ENCODE data around the gene METTL14.
"Not testable (repeated sequence)": the region's sequence is repeated elsewhere in the genome, so short reads cannot be mapped to it uniquely, and the experiment has no call there.

METTL14 gene

GRCh38 chr4:118684873-118685811 is at the start of gene METTL14:
Gene METTL14 (plus strand): TSS chr4:118685392. CDS start chr4:118685535, 143 bp downstream.
- peak; percentile 91 for DNase-seq

- not testable (repeated sequence) for DNase-seq
These were observed 49.1 kb upstream of the METTL14 start for GRCh38 chr4:118636126-118636525.

GRCh38 chr4:118664665-118665064 is 20.5 kb upstream of the METTL14 start:
- DNase-seq = not testable (repeated sequence)

- peak; percentile 76 for DNase-seq
These were observed 16.0 kb upstream of the METTL14 start for GRCh38 chr4:118669220-118669619.

- DNase-seq = not testable (repeated sequence)
These were observed 14.2 kb upstream of the METTL14 start for GRCh38 chr4:118670968-118671367.

GRCh38 chr4:118676128-118676527 is 9.1 kb upstream of the METTL14 start:
- no peak for DNase-seq

GRCh38 chr4:118680808-118681207 is 4.4 kb upstream of the METTL14 start:
- DNase-seq = no peak

GRCh38 chr4:118682928-118683327 is 2.3 kb upstream of the METTL14 start:
- peak; percentile 38 for DNase-seq

- no peak for DNase-seq
These were observed 1.7 kb upstream of the METTL14 start for GRCh38 chr4:118683513-118683912.

- no peak for DNase-seq
These were observed 17.9 kb downstream of the METTL14 start for GRCh38 chr4:118703118-118703517.

- no peak for DNase-seq
These were observed 25.9 kb downstream of the METTL14 start for GRCh38 chr4:118711052-118711451.

- DNase-seq = peak; percentile 13
These were observed 27.7 kb downstream of the METTL14 start for GRCh38 chr4:118712872-118713271.

- DNase-seq = no peak
These were observed 29.5 kb downstream of the METTL14 start for GRCh38 chr4:118714682-118715081.

- no peak for DNase-seq
These were observed 31.1 kb downstream of the METTL14 start for GRCh38 chr4:118716304-118716703.

- no peak for DNase-seq
These were observed 33.4 kb downstream of the METTL14 start for GRCh38 chr4:118718511-118719170.

- DNase-seq = no peak
These were observed 36.6 kb downstream of the METTL14 start for GRCh38 chr4:118721752-118722151.

GRCh38 chr4:118723369-118723768 is 38.2 kb downstream of the METTL14 start:
- DNase-seq = no peak

- DNase-seq = no peak
These were observed 42.2 kb downstream of the METTL14 start for GRCh38 chr4:118727360-118727759.

- DNase-seq = peak; percentile 76
These were observed 44.4 kb downstream of the METTL14 start for GRCh38 chr4:118729287-118730286.

- DNase-seq = no peak
These were observed 45.5 kb downstream of the METTL14 start for GRCh38 chr4:118730683-118731082.

- DNase-seq = peak; percentile 42
These were observed 47.6 kb downstream of the METTL14 start for GRCh38 chr4:118732591-118733330.
